Esophagus squamous epithelium (tissue), 4 donors: Measurements from ENCODE around the gene COL23A1.

Source experiments
- POLR2A ChIP-seq, 4 donors: fragments of 450-650 bp; IDR thresholded peaks; one replicate each; pipeline ENCODE4 v1.6.1; 2017; ENCODE audit warnings: antibody characterized with exemption in 4 of 4, mild to moderate bottlenecking in 4 of 4, moderate library complexity in 3 of 4
- TF ChIP-seq, protein P1 (sequence below), 6 experiments: fragments of 450-650 bp in 4 of 6; fragments of 200-600 bp in 2 of 6; sonication (generic) in 2 of 6; IDR thresholded peaks; one replicate each; pipeline ENCODE4 v1.5.1; 2016 to 2019; ENCODE audit warnings: antibody characterized with exemption in 6 of 6, mild to moderate bottlenecking in 4 of 6, moderate library complexity in 4 of 6

DNA sequence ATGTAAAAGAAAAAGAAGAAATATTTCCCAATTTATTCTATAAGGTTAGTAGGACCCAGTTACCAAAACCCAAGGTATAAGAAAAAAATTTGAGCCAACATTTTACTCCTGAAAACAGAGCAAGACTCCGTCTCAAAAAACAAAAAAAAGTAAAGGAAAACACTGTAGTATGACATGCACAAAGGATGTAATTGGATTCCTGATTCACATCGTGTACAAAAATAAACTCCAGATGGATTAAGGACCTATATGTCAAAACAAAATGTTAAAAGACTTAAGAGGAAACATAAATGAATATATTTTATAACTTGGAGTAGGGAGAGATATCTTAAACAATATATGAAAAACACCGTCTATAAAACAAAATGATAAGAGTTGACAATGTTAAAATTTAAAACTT is 371.4 kb downstream of the COL23A1 start:
- TF ChIP-seq, protein P1, sequence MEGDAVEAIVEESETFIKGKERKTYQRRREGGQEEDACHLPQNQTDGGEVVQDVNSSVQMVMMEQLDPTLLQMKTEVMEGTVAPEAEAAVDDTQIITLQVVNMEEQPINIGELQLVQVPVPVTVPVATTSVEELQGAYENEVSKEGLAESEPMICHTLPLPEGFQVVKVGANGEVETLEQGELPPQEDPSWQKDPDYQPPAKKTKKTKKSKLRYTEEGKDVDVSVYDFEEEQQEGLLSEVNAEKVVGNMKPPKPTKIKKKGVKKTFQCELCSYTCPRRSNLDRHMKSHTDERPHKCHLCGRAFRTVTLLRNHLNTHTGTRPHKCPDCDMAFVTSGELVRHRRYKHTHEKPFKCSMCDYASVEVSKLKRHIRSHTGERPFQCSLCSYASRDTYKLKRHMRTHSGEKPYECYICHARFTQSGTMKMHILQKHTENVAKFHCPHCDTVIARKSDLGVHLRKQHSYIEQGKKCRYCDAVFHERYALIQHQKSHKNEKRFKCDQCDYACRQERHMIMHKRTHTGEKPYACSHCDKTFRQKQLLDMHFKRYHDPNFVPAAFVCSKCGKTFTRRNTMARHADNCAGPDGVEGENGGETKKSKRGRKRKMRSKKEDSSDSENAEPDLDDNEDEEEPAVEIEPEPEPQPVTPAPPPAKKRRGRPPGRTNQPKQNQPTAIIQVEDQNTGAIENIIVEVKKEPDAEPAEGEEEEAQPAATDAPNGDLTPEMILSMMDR (IDR thresholded peaks at IDR 0.05), result no peak
- TF ChIP-seq POLR2A (IDR thresholded peaks at IDR 0.05), result no peak
